Stimulated activated naive CD8-positive, alpha-beta T cell treated with anti-CD3 and anti-CD28 coated beads, Interleukin-15, amount 100 ng/mL, for 72 hours (primary cell): ENCODE data around the gene PLK1.
A peak's percentile ranks its signal among the peaks of the same experiment; 100 is the strongest.

Experiments
- ATAC-seq: fragments of 150-1000 bp; cut with Tn5 transposase; 2 replicates; pipeline ENCODE4 v1.10.0; 2021; ENCODE audit warnings: mild to moderate bottlenecking, moderate library complexity
- DNase-seq, 2 donors: peaks; one replicate each; pipeline ENCODE4 v3.0.0; 2021 to 2022
- H3K27ac Mint-ChIP-seq, 2 donors: one replicate each; pipeline ENCODE4 v1.8.0; 2022; ENCODE audit warnings: mild to moderate bottlenecking in 2 of 2, mixed read lengths in 2 of 2, moderate library complexity in 2 of 2
- H3K27me3 Mint-ChIP-seq: one replicate; pipeline ENCODE4 v1.8.0; 2022; ENCODE audit warnings: mixed read lengths
- H3K4me1 Mint-ChIP-seq: one replicate; pipeline ENCODE4 v1.8.0; 2022; ENCODE audit warnings: mild to moderate bottlenecking, mixed read lengths
- H3K4me3 Mint-ChIP-seq, 2 donors: one replicate each; pipeline ENCODE4 v1.8.0; 2022; ENCODE audit warnings: mild to moderate bottlenecking in 2 of 2, mixed read lengths in 2 of 2, moderate library complexity in 1 of 2
- H3K9me3 Mint-ChIP-seq, 2 donors: one replicate each; pipeline ENCODE4 v1.8.0; 2022; ENCODE audit warnings: mixed read lengths in 2 of 2

The PLK1 gene

DNA sequence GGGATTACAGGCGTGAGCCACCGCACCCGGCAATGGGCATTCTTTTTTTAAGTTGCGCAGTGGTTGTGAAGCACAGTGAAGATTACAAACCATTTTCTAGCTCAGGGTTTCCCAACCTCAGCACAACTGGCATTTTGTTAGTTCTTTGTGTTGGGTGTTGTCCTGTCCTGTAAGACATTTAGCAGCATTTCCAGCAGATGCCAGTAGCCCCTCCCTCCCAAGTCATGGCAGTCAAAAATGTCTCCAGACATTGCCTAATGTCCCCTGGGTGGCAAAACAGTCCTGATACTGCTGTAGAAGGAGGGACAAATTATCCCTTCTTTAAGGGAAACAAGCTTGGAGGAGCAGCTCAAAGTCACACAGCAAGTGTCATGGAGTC is 15.6 kb downstream of the PLK1 start:
- ATAC-seq (no peak), DNase-seq (no peak)
- Mint-ChIP-seq H3K4me3 (peak overlapping the region; percentile 25 to 71), H3K27me3 (peaks cover 14% of the 10 kb centered on the region), H3K9me3 (no peaks in the 10 kb centered on the region), H3K4me1 (peaks cover 13% of the 10 kb centered on the region), H3K27ac (no peak overlapping the region)

DNA sequence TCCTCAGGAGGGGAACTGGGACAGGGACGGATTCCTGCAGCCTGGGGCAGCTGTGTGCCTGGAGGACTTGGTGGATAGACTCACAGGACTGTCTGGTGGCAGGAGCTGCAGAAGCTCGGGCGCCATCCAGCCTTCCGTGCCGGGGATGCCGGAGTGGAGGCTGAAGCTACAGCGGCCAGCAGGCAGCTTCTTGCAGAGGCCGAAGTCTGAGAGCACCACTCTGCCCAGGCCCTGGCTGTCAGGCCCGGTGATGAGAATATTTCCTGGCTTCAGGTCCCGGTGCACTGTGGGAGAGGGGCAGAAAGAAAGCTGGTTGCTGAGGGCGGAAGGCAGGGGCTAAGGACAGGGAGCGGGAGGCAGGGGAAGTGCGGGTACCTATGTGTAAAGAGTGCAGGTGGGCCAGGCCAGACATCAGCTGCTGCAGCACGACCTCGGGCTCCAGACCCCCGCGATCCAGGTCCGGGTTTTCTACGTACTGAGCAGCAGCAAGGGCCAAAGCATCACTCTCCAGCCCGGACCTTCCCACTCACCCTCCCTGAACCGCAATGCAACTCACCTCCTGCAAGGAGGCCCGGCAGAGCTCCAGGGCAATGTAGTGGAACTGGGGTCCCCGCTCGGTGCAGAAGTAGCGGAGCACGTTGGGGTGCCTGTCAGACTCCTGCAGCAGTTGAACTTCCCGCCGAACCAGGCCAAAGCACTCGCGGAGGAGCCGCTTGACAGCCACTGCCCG is 16.1 kb downstream of the PLK1 start:
- ATAC-seq (peak; percentile 40), DNase-seq (no peak)
- H3K9me3 Mint-ChIP-seq, result no peaks in the 10 kb centered on the region
- peak overlapping the region; percentile 25 to 71 for H3K4me3 Mint-ChIP-seq
- H3K27me3 Mint-ChIP-seq, result peaks cover 14% of the 10 kb centered on the region
- peak overlapping the region in 1 of 2 donors; percentile 90 for H3K27ac Mint-ChIP-seq
- peaks cover 13% of the 10 kb centered on the region for H3K4me1 Mint-ChIP-seq

DNA sequence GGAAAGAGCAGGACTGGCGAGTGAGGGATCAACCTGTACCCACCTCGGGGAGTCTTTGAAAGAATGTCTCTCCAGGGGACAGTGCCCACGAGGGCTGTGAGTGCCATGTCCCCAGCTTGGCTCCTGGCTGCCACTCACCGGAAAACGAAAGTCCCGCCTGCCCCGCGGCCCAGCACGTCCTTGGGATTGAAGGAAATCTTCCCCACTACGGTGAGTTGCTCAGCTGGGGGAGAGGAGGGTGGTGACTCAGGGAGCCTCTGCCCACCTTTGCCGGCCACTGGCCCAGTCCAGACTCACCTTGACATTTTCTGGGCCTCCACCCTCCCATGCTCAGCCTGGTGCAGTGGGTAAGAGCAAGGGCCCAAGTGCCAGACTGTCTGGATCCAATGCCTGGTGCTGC is 17.1 kb downstream of the PLK1 start:
- no peak for DNase-seq
- H3K9me3 Mint-ChIP-seq, result no peaks in the 10 kb centered on the region
- peaks cover 14% of the 10 kb centered on the region for H3K27me3 Mint-ChIP-seq
- ATAC-seq, result no peak
- no peak overlapping the region for H3K4me3 Mint-ChIP-seq
- H3K4me1 Mint-ChIP-seq, result peaks cover 13% of the 10 kb centered on the region
- no peak overlapping the region for H3K27ac Mint-ChIP-seq

DNA sequence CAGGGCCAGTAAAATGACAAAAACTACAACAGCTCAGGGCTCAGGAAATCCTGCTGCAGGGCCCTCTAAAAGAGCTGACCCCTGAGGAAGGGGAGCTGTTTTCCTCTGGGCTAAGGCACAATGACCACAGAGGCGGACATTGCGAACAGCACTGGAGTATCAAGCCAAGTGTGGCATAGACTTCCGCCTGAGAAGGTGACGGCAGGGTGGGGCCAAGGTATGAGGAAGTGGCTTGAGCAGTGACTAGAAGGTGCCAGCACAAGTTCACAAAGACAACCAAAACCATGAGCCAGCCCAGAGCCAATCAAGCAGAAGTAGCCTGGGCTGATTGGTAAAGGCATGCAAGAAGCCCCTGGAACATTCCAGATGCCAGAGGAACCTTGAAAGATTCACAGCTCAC is 20.4 kb downstream of the PLK1 start:
- Mint-ChIP-seq H3K4me1 (peaks cover 11% of the 10 kb centered on the region), H3K27ac (no peak overlapping the region), H3K9me3 (peaks cover 9 to 11% of the 10 kb centered on the region in 2 donors), H3K4me3 (no peak overlapping the region), H3K27me3 (peaks cover 11% of the 10 kb centered on the region)
- ATAC-seq (no peak), DNase-seq (no peak)

DNA sequence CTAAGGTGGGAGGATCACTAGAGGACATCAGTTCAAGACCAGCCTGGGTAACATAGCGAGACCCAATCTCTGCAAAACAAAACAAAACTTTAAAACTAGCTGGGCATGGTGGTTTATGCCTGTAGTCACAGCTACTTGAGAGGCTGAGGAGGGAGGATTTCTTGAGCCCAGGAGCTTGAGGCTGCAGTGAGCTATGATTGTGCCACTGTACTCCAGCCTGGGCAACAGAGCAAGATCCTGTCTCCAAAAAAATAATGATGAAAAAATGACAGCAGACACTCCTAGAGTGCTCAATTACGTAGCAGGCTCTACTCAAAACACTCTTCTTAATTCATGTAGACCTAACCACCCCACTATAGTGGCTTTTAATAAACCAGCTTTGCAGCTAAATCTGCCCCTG is 21.4 kb downstream of the PLK1 start:
- H3K27ac Mint-ChIP-seq, result no peak overlapping the region
- DNase-seq (no peak), ATAC-seq (no peak)
- H3K9me3 Mint-ChIP-seq, result peaks cover 9 to 11% of the 10 kb centered on the region in 2 donors
- H3K27me3 Mint-ChIP-seq, result peaks cover 10% of the 10 kb centered on the region
- H3K4me3 Mint-ChIP-seq, result no peak overlapping the region
- peaks cover 1% of the 10 kb centered on the region for H3K4me1 Mint-ChIP-seq

DNA sequence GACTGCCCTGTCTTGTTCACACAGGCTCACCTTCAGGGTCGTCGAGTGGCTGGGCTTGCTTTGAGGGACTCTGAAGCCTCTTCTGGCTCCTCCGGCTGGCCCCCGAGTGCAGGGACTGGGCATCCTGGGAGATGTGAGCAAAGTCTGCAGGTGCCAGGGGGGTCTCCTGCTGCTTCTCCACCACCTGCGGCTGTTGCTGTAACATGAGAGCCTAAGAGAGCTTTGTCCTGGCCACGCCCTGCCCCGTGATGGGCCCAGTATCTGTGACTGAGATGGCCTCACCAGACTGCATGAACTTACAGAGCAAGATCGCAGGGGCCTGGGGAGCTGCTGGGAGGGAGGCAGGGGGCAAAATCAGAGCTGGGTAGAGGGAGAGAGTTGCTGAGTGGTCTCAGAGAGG is 21.8 kb downstream of the PLK1 start:
- no peak overlapping the region for H3K27ac Mint-ChIP-seq
- DNase-seq, result no peak
- H3K9me3 Mint-ChIP-seq, result peaks cover 9 to 11% of the 10 kb centered on the region in 2 donors
- no peak for ATAC-seq
- H3K4me1 Mint-ChIP-seq, result no peaks in the 10 kb centered on the region
- no peak overlapping the region for H3K4me3 Mint-ChIP-seq
- H3K27me3 Mint-ChIP-seq, result peaks cover 13% of the 10 kb centered on the region

DNA sequence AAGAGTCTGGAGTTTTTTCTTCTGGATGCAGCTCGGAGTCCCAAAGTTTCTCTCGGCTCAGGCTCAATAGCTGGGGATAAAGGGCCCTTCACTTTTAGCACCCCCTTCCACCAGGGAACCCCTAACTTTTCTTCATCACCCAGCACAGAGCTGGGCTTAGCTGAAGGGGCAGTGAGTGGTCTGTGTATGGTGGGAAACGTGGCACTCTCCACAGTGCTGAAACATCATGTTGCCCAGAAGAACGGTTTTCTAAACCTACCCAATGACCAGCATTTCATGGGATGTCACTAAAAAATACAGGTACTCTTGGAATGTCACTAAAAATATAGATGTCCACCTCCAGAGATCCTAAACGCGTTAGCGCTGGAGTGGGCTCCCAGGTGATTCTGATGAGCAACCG is 22.4 kb downstream of the PLK1 start:
- ATAC-seq (no peak), DNase-seq (no peak)
- Mint-ChIP-seq H3K9me3 (peaks cover 9 to 11% of the 10 kb centered on the region in 2 donors), H3K4me1 (no peaks in the 10 kb centered on the region), H3K27ac (no peak overlapping the region), H3K4me3 (no peak overlapping the region), H3K27me3 (peaks cover 17% of the 10 kb centered on the region)

DNA sequence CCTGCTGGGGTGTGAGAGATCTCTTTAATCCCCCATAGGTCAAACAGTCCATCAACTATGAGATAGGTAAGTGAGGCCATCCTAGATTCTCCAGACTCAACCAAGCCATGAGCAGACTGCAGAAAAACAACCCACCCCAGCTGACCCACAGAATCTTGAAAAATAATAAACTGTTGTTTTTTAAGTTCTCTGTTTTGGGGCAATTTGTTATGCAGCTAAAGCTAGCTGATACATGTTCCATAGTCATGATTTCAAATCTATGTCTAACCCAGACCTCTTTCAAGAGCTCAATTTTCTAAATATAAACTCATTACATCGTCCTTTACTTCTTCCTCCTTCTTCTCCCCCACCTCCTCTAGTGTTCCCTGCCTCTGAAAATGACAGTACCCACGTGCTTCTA is 24.3 kb downstream of the PLK1 start:
- H3K9me3 Mint-ChIP-seq, result peaks cover 9 to 11% of the 10 kb centered on the region in 2 donors
- H3K4me1 Mint-ChIP-seq, result no peaks in the 10 kb centered on the region
- ATAC-seq, result no peak
- DNase-seq, result no peak
- no peak overlapping the region for H3K27ac Mint-ChIP-seq
- H3K27me3 Mint-ChIP-seq, result peaks cover 22% of the 10 kb centered on the region
- no peak overlapping the region for H3K4me3 Mint-ChIP-seq

DNA sequence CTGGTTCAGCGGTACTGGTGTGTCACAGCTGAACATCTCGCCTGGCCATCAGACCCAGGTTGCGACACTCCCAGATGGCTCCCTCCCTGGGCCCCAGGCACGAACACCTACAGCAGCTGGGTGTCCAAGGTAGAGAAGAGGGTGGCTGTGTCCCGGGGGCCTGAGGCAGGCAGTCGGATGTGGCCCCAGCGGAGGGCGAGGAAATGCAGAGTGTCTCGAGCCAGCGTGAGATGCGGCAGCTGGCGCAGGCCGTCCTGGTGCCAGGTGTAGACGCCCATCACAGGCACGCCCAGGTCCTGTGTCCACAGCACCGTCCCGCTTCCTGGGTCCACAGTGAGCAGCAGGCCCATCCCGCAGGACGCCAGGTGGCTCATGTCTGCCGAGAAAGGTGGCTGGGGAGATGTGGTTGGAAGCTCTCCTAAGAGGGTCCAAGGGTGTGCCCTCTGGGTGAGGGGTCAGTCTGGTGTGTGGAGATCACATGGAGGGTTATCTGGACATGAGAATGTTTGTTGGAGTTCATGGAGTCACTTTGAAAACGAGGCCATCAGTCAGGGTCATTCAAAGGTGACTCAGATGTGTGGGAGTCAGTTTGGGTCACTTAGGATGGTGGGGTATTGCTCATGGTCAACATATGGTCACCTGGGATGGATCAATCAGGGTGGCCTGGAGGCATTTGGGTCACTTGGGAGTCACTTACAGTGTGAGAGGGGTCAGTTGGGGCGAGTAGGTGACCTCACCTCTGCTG is 26.3 kb downstream of the PLK1 start:
- Mint-ChIP-seq H3K4me3 (no peak overlapping the region), H3K27ac (no peak overlapping the region), H3K9me3 (peaks cover 24 to 26% of the 10 kb centered on the region in 2 donors), H3K27me3 (peaks cover 30% of the 10 kb centered on the region), H3K4me1 (no peaks in the 10 kb centered on the region)
- DNase-seq (no peak), ATAC-seq (no peak)

DNA sequence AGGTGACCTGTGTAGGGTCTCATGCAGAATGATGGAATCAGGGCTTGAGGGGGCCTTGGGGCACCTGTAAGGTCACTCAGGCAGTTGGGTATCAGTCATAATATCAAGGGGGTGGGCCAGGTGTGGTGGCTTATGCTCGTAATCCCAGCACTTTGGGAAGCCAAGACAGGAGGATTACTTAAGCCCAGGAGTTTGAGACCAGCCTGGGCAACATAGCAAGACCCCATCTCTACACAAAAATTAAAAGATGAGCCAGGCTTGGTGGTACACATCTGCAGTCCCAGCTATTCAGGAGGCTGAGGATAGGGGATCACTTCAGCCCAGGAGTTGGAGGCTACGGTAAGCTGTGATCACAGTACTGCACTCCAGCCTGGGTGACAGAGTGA is 26.8 kb downstream of the PLK1 start:
- no peaks in the 10 kb centered on the region for H3K4me1 Mint-ChIP-seq
- no peak overlapping the region for H3K27ac Mint-ChIP-seq
- peaks cover 36% of the 10 kb centered on the region for H3K27me3 Mint-ChIP-seq
- ATAC-seq (no peak), DNase-seq (no peak)
- H3K4me3 Mint-ChIP-seq, result no peak overlapping the region
- H3K9me3 Mint-ChIP-seq, result peaks cover 30 to 31% of the 10 kb centered on the region in 2 donors

DNA sequence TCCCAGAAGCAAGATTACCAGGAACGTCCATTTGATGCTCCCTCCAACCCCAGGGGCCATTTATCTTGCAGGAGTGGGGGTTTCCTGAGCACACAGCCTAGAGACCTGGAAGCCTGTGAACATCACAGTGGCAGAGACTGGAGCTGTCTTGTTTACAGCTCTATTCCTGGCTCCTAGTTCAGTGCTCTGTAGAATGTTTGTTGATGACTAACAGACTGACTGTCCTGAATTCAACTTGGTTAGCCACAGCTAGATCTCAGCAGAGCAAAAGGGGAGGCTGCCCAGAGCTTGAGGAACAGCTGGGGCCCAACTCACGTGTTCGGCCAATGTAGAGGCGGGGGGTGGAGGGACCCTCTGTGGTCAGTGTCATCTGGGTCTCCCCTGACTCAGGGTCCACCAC is 27.8 kb downstream of the PLK1 start:
- Mint-ChIP-seq H3K27me3 (peaks cover 45% of the 10 kb centered on the region), H3K4me3 (no peak overlapping the region), H3K4me1 (no peaks in the 10 kb centered on the region), H3K9me3 (peaks cover 30 to 41% of the 10 kb centered on the region in 2 donors), H3K27ac (no peak overlapping the region)
- no peak for DNase-seq
- ATAC-seq, result no peak

DNA sequence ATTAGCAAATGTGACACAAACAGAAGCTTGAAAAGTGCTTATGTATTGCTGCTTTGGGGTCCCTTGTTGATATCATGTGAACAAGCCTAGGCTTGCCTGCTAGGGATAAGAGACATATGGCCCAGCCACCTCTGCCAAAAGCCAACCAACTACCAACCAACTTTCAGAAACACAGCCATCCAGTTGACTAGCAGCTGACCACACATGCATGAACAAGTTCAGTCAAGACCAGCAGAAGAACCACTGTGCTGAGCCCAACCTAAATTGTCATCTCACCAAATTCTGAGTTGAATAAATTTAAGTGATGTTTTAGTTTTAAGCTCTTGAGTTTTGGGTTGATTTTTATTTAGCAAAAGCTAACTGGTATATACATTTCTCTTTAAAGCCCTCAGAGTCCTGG is 30.8 kb downstream of the PLK1 start:
- Mint-ChIP-seq H3K4me1 (no peaks in the 10 kb centered on the region), H3K27me3 (peaks cover 66% of the 10 kb centered on the region), H3K9me3 (peaks cover 19 to 32% of the 10 kb centered on the region in 2 donors), H3K4me3 (no peak overlapping the region), H3K27ac (no peak overlapping the region)
- DNase-seq (no peak), ATAC-seq (no peak)

DNA sequence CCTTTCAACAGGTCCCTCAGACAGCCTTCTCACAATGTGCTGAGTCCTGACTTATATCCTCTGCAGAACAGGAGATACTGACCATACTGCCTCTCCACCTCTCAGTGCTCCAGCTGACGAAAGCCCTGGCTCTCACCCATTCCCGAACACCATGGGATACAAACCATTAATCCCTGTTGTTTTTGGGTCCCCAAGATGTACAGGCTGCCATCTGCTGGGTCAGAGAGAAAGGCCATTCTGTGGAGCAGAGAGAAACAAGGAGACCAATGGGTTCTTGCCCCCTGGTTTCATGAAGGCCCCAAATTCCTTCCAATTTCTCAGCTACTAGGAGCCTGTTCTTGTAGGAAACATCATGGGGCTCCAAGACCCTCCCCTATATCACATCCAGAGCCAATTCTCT is 31.3 kb downstream of the PLK1 start:
- Mint-ChIP-seq H3K9me3 (peaks cover 19 to 32% of the 10 kb centered on the region in 2 donors), H3K27ac (no peak overlapping the region), H3K4me3 (no peak overlapping the region), H3K4me1 (no peaks in the 10 kb centered on the region), H3K27me3 (peaks cover 66% of the 10 kb centered on the region)
- DNase-seq (no peak), ATAC-seq (no peak)

DNA sequence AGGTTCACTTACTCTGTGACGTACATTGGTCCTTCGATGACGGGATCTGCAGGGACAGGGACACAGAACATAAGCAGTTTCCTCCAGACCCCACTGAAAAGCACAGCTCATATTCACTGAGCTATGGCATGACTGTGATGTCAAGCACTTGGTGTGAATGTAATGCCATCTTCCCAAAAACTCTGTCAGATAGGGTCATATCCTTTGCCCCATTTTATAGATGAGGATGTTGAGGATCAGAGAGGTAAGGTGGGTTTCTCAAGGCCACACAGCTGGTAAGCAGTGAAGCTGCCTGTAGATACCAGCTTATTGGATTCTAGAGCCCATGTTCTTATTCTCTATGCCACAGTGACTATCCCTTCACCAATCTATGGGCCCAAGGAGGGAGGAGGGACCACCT is 31.8 kb downstream of the PLK1 start:
- ATAC-seq (no peak), DNase-seq (no peak)
- no peak overlapping the region for H3K4me3 Mint-ChIP-seq
- peaks cover 19 to 32% of the 10 kb centered on the region in 2 donors for H3K9me3 Mint-ChIP-seq
- H3K27me3 Mint-ChIP-seq, result peaks cover 63% of the 10 kb centered on the region
- H3K27ac Mint-ChIP-seq, result no peak overlapping the region
- no peaks in the 10 kb centered on the region for H3K4me1 Mint-ChIP-seq

DNA sequence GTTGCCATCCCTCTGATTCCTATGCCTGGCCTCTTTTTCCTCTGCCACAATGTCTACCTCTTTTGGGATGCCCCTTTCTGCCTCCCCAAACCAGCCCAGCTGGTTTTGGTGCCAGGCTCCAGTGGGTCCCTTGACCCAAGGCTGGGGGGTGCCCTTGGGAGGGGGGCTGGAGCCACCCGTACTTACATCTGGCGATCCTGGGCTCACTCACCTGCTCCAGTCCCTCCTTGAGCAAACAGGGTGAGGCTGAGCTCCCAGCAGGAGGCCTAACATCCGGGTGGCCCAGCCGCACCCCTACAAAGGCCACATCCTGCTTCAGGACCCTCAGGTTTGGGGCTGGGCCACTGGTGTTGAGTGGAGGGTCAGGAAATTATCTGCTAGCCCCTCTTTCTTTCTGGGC is 33.1 kb downstream of the PLK1 start:
- no peak for ATAC-seq
- no peak for DNase-seq
- H3K4me3 Mint-ChIP-seq, result no peak overlapping the region
- no peak overlapping the region for H3K27ac Mint-ChIP-seq
- no peaks in the 10 kb centered on the region for H3K4me1 Mint-ChIP-seq
- peaks cover 59% of the 10 kb centered on the region for H3K27me3 Mint-ChIP-seq
- H3K9me3 Mint-ChIP-seq, result peaks cover 19 to 32% of the 10 kb centered on the region in 2 donors

DNA sequence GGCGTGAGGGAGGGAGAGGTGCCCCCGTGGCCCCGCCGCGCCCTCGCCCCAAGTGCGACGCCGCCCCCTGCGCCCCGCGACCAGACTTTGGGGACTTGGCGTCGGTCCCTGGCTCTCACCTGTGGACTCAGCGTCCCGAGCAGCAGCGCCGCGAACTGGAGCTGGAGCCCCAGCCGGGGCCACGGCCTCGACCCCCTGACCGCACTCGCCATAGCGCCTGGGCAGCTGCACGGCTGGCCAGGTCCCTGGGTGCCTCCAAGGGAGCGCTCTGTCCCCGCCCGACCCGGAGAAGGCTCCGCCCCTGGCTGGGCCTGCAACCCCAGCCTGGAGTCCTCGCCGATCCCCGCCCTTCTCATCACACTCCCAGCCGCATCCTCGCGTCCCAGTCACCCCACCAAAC is 34.3 kb downstream of the PLK1 start, which contains the start of gene ERN2:
TSS of gene ERN2 (minus strand) at position 247 of the 400 bp plus-strand sequence. CDS start at position 212, 35 bp downstream.
- H3K27me3 Mint-ChIP-seq, result peaks cover 67% of the 10 kb centered on the region
- H3K9me3 Mint-ChIP-seq, result peaks cover 19 to 32% of the 10 kb centered on the region in 2 donors
- no peak within 1 kb of the TSS for H3K4me3 Mint-ChIP-seq
- ATAC-seq, result no peak
- no peak within 1 kb of the TSS for H3K27ac Mint-ChIP-seq
- no peak for DNase-seq
- no peaks in the 10 kb centered on the region for H3K4me1 Mint-ChIP-seq
